Measurements from ENCODE around the gene RFC5. TPM values are rescaled to one million over a fixed set of nuclear protein-coding genes. Genes with fewer than 3 reads are reported as not detected.

Gene RFC5
- total and polyA plus RNA-seq, 10 of the 15 experiments (the other 5 are each of a cell fraction or from before 2014, with no cell fraction given): 30.9 to 73.3 (median 53.5) TPM

DNA sequence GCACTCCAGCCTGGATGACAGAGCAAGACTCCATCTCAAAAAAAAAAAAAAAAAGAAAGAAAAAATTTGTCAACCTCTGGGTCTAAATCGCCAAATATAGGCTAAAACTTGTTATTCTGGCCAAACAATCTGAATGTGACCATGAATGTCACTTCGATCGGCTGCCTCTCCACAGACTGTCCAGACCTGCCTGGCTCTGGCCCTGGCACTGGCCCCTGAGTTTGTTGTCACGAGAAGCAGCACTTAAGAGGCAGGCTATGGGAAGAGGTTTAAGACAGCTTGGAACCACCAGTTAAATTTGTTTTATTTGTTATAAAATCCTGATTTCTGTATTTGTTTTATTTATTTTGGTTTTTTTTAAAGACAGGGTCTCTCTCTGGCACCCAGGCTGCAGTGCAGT, 29.9 kb downstream of the RFC5 start (continued):
- TF ChIP-seq CUX1 (IDR thresholded peaks at IDR 0.05; ENCODE audit: insufficient replicate concordance, low read depth, low read length): no peak
- TF ChIP-seq SMAD5 (IDR thresholded peaks at IDR 0.05; ENCODE audit: low read depth): no peak
- no peak for TF ChIP-seq EED (IDR thresholded peaks at IDR 0.05; ENCODE audit: low read depth)
- no peak for TF ChIP-seq RB1 (IDR thresholded peaks at IDR 0.05; ENCODE audit: borderline replicate concordance)
- no peak for TF ChIP-seq MXI1 (IDR thresholded peaks at IDR 0.05; ENCODE audit: low read depth, low read length)
- no peak for TF ChIP-seq SIX5 (IDR thresholded peaks at IDR 0.05; ENCODE audit: low read depth, low read length, severe bottlenecking)
- TF ChIP-seq NKRF (conservative IDR thresholded peaks at IDR 0.05): no peak
- TF ChIP-seq SPI1 (IDR thresholded peaks at IDR 0.05; ENCODE audit: borderline replicate concordance, insufficient read depth, low read depth, low read length): no peak

Measured in GM12878 (cell line).